Measurements from ENCODE around the gene SCN4B.

- no peak for TF ChIP-seq CTCF (IDR thresholded peaks at IDR 0.05)
- TF ChIP-seq EZH2 (IDR thresholded peaks at IDR 0.05): no peak
- no peak for TF ChIP-seq EZH2phosphoT487 (IDR thresholded peaks at IDR 0.05)
Measured at GRCh38 chr11:118166641-118167040, 14.0 kb upstream of the SCN4B start.

All from neural progenitor cell (in vitro differentiated cells).